Left kidney (tissue), 2 donors: ENCODE data around the gene LBR. TPM values are rescaled to one million over a fixed set of nuclear protein-coding genes. Genes with fewer than 3 reads are reported as not detected.
"Not testable (repeated sequence)": the region's sequence is repeated elsewhere in the genome, so short reads cannot be mapped to it uniquely, and the experiment has no call there.

ENCODE experiments used
- DNase-seq: peaks from one replicate; pipeline ENCODE4 v3.0.0-alpha.2; 2013
- polyA plus RNA-seq: library from polyadenylated mRNA; unstranded; fragments of 120-200 nt; gene quantifications from one replicate; pipeline ENCODE4 v1.2.1, GENCODE V29; 2013; ENCODE audit not compliant: insufficient read length

The LBR gene
- polyA plus RNA-seq, 1 donor = 117 TPM

DNA sequence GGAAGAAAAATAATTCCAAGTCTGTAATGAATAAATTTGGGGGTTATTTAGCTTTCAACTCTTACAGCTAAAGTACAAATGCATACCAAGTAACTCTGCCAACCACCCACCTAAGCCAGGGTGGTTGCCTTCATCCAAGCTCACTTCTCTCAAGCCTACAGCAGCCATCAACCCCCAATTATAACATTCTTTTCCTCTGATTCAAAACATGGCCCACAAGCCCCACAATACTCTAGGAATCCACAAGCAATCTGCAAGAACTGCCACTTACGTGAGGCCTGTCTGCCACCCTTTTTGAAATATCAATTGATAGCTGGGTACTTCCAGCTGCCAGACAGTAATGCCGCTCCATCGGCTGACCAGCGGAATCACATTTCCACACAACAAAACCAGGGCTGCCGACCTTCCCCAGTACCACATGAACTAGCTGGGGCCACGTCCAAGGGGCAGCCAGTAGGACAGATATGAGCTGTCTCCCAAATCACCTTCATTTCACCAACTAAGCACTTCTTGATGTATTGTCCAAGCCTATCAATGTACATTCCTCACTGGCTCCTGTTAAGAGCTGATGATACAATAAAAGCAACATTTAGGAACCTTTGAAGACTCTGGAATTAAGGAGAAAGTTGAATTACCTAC lies 3.2 kb downstream of the LBR start:
- DNase-seq = no peak

DNA sequence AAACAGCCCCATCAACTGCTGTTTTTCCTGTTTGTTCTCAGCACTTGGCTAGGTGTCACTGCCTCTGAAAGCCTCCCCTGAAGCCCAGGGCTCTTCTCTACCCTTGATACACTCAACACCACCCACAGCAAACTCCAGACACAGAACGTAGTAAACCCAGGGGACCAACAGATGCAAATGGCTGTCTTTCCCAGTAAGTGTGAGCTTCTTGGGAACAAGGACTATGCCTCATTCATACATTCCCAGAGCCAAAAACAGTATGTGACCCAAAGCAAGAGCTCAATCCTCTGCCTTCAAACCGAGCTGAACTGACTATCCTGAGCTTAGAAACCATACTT lies 4.4 kb downstream of the LBR start:
- no peak for DNase-seq

DNA sequence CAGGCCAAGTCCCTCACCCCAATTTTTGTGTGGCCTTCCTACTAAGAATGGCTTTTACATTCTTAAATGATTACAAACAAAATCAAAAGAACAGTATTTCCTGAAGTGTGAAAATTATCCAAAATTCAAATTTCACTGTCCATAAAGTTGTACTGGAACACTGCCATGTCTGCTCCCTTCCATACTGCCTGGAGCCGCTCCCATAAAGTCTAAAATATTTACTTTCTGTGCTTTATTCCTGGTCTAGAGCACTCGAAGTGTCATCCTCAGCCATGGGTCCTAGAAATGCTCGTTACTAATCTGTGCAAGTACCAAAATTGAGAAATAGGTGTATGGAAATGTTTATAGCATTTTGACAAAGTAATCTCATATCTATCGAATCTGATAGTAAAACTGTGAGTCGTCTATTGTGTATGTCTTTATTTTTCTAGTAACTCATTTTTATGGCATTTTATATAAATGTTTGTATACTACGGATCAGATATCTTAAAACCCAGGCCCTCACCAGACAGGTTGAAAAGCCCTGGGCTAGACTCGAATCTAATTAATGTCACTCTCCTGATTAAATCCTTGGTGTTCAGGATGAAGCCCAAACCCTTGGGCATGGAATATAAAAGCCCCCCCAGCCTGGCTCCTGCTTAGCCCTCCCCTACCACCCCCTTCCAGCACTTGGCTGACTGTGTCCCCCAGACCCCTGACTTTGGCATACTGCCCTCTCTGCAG lies 4.9 kb downstream of the LBR start:
- no peak for DNase-seq

DNA sequence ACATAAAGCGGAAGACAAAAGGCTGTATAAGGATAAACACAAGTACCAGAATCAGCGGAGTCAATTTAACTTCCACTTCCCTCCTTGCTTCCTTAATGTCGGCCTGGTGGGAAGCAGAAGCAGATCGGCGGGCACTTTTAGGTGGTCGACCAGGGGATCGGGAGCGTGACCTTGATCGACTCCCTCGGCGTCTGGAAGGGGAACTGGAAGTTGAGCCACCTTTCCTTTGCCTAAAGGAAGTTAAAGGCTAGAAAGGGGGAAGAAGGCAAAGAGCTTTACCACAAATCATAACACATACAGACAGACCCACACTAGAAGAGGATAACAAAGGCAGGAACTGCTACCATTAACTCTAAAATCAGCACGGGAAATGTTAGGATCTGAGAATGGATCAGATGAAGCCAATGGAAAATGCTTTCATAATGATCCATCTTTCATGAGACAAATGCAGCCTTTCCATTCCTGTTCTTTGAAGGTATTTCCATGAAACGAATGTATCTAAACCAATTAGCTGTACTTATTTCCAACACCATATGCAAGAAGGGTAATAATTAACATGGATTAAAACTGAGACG lies 5.7 kb downstream of the LBR start:
- DNase-seq = no peak

DNA sequence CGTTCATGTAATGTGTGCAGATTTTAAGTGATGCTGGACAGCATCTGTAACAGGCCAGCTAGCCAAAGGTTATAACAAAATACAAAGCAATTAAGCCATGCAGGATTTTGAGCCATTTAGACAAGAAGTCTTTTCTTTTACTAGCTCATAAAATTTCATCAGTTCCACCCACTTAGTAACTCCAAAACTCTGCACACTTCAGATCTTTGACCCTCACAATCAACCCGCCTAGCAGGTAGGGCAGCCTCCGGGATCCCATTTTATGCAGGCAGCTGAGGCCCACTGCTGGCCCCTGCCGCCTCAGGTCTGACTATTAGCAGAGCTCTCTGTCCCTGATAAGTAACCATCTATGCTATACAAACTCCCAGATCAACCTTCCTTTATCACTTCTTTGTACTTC lies 9.2 kb downstream of the LBR start:
- DNase-seq = no peak

DNA sequence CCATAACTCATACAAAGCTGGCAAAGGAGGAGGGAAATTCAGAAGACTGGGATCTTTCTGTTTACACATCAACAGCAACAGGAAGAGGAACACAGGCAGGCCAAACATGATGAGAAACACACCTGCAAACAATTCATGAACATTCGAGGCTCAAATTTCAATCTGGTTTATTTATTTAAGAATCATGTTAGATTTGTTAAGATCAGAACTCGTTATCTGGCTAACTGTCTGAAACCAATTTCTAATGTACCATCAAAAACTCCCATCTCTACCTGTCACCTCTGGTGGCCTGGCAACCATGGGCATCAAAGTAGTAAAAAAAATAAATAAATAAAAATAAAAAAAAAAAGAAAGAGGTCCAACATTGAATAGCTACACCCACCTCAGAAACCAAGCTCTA lies 9.8 kb downstream of the LBR start:
- DNase-seq = no peak

DNA sequence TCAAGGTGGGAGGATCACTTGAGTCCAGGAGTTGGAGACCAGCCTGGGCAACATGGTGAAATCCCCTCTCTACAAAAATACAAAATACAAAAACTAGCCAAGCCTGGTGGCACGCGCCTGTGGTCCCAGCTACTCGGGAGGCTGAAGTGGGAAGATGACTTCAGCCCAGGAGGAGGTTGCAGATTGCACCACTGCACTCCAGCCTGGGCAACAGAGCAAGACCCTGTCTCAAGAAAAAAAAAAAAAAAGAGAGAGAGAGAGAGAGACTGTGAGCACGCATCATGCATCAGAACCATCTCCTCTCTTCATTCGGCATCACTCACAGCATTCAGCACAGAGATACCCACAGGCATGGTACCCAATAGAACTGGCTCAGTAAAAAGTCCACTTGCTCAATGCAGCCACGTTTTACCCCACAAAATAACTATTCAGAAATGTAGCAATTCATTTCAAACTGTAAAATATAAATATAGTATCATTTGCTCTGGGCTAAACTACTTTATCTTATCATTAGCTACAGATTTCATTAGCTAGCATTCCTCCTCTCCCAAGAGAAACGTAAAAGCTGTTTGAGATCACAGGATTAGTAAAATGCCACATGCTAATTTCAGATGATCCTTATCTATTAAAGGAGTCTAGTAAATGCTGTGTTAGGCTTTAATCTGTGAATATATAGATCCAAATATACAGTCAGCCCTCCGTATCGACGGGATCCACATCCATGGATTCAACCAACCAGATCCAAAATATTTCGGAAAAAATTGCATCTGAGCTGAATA lies 11.7 kb downstream of the LBR start:
- DNase-seq = no peak

DNA sequence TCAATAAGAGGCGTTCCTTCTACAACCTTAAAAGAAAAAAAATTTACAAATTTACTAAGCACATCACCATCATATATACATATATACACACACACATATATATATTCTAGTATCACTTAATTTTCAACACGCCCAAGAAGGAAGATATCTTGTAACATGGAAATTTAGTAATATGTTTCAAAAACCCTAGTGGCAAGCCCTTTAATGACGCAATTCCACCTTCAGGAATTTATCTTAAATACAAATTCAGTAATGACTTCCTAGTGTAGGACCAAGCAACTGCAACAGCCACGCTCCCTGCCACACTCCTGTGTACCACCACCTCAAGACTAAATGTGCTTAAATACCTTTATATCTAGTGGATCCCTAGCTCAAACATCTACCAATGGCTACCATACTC lies 12.5 kb downstream of the LBR start:
- no peak for DNase-seq

DNA sequence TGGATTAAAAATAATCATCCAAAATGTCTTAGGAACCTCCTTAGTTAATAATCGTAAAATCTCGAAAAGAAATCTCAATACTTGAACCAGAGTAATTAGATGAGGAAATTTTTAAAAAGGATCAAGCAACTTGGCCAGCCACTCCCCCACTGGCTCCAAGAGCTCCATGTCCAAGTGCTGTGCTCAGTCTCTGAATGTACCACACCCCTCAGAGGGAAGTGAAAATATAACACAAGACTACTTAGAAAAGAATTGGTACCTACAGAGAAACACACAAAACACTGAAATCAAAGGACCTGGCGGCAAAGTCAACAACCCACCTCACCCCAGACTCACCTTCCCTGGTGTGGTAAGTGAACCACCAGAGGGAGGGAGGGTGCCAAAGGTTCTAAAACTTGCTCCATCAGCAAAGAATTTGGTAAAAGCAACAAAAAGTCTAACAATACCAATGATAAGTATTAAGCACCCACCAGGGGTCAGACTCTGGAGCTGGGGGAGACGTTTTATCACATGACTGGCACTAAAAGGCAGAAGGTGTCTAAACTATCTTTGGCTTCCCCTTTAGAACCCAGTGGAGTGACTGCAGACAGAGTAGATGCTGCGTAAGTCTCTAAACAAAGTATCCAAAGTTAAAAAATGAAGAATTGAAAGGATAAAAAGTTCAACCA lies 14.0 kb downstream of the LBR start:
- no peak for DNase-seq

DNA sequence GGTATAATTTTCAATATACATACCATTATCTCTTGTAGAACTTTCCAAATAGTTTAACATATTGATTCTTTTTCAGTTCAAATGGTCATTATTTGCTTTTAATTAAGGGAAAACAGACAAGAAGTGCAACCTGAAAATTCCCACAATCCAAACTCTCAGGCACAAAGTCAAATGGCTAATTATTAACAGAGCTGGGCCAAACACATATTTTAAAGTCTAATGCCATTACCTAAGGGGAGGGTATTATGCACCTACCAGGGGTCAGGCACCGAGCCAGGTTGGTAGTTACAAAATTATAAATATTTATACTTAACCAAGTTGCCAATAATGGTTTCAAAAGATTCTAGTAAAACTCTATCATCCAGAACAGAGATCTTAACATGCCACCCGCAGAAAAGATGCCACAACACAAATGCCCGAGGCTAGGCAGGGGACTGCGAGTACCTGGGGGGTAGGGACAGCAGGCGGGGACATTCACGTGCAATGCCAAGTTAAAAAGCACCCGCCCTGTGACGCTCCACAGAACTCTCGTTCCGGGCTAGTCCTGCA lies 15.0 kb downstream of the LBR start:
- peak; percentile 54 for DNase-seq

DNA sequence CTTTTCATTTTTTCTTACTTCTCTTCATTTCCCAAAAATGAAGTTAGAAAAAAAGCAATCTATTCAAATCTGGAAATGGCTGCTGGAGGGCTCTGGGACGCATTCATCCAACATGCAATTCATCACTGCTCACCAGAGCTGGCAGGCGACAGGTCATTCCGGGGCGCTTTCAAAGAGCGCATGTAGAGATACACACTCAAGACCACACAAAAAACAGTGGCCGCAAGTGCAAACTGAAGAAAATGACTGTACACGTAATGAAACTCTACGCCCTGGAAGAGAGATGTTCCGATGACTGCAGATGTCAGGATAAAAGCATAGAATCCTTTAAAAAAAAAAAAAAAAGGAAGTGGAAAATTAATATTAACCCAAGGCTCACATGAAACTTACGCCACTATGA lies 15.5 kb downstream of the LBR start:
- no peak for DNase-seq

DNA sequence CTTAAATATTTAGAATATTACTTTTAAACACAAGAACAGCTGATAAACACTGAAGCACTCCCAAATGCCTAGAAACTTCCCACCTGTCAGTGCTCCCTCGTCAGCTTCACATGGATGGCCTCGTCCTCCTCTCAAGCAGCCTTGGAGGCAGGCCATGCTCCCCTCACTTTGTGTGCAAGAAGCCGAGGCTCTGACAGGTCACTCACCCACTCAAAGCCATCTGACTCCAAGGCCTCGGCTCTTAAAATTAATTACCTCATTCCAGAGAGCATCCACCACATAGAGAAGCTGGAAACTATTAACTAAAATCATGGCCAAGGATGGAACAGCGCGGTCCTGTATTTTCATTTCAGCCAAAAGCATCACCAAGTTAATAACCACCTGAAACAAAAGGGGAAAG lies 17.8 kb downstream of the LBR start:
- DNase-seq = no peak

DNA sequence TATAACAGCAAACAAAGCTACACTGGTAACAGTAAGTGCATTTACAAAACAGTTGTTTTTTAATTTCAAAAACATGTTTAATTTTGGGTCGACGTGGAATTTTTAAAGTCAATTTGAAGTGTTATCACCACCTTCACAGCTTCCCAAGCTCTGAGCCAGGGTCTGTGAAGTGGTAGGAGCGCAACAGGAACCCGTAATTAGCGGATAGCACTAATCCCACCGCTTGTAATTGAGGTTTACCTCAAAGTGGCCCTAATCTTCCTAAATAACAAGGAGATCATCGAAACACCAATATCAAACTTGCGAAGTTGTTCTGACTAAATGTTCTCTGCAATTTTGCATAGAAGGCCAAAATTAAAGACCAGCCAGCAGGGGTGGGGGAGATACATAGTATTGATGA lies 18.8 kb downstream of the LBR start:
- DNase-seq = no peak

DNA sequence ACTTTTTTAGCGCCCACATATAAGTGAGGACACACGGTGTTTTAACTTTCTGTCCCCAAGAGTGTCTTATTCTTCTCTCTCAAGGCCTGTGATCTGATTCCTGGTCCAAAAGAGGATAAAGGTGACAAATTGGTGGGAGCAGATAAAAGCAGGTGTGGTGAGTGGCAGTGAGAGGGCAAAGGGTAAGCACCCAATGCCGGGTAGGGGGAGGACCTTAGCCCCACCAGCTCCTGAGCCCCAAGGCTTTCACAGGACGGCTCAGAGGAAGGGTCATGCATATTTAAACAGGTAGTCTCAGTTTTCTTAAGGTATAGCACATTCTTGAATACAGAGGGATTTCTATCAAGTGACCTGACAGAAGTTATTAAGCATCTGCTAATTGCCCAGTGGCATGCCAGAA lies 19.6 kb downstream of the LBR start:
- DNase-seq = no peak

DNA sequence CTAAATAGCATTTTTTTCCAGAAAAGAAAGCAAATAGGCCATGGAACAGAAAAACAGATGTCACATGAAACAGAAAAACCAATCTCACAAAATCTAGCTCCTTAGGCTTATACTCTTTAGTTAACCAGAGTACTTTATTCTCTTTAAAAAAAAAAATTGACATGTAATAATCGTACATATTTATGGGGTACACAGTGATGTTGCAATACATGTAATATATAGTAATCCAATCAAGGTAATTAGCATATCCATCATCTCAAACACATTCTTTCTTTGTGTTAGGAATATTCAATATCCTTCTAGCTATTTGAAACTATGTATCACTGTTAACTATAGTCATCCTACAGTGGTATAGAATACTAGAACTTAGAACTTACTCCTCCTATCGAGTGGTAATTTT lies 20.1 kb downstream of the LBR start:
- DNase-seq = no peak

DNA sequence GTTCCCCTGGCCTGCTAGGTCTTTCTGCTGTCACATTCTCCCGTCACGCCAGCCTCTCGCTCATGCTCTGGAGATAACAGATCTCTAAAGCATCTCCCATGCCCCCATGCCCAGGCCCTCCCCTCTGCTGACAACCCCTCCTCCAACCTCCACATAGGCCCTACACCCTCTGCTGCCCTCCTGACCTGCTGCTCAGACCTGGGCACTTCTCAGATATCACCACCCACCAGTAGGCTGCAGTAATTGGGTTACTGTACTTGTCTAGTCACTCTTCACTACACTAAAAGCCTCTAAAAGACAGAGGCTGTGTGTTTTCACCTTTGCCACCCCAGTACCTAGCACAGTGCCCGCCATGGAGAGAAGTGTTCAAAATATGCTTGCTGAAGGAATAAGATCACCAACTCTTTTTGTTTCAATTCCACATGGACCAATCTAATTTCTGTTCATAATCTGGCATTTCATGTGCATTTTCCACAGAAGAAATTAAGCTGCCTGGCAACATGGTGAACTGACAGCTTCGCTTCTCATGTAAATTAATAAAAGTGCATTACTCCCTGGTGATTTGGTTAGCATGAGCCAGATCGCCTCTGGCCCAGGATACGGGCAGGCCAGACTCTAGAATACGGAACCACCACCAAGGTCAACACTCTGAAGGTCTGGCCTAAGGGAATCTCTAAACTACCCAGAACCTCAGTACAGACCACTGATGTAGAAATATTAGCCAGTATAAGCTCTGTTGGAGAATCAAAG lies 20.7 kb downstream of the LBR start:
- no peak for DNase-seq

DNA sequence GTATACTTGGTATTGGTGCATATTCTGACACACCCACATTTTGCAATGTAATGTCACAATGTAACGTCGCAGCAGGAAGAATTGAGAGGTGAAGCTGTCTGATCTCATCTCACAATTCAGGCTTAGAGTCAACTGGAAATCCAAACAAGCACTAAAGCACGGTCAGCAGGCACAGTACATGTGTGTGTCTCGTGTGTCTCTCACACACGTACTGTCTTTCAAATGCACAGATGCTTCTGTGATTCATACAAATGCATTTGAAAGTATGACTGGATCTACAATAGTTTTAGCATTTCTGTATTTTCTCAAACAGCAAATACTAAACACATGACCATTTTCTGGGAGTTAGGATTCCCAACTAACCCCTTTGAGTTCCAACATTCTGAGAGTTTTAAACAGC lies 26.9 kb downstream of the LBR start:
- DNase-seq = no peak

DNA sequence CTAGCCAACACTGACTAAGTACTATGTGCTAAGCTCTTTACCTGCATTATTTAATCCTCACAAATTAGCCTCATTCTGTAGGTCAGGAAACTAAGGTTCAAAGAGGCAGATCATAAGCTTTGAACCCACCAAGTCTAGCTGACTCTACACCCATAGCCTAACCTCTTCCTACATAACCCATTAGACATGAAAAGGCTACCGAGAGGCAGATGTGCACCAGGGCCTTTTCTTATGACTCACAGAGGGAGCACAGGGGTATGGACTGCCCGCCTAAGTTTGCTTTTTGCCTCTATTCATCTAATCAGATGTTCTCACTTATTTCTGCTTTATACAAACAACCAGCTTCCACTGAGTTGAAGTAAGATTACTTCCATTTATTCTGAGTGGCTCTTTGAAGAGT lies 31.5 kb downstream of the LBR start:
- DNase-seq = no peak

DNA sequence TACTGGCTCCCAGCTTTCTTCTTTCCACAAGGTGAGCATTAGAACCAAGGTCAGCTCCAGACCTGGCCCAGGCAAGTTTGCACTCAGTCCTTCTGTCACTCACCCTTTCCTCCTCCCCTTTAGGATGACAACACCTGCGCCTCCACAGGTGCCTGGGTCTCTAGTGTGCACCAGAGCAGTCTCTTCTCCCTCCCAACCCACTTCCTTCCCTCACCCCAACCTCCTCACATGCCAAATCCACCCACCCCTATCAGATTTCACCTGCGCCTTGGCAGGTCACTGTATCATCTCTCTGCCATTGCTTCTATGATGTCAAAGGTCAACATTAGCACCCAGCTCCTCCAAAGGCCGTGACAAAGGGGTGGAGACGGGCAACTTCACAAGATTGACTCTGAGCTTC lies 38.0 kb downstream of the LBR start:
- no peak for DNase-seq

DNA sequence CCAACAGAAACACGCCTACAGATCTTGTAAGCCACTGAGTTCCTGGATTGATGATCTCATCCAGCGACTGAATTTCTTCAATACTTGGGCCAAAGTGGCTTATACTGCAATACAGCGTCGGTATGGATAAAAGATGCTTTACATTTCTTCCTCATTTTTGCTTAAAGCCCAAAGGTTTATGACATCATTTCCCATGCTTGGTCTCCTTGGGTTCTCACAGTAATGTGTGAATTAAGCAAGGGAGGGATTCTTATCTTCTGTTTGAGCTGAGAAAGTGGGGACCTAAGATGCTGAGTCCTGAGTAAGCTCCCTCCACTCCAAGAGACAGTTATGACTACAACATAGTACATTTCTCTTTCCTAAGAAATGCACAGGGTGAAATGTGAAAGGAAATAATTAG lies 39.5 kb downstream of the LBR start:
- no peak for DNase-seq

DNA sequence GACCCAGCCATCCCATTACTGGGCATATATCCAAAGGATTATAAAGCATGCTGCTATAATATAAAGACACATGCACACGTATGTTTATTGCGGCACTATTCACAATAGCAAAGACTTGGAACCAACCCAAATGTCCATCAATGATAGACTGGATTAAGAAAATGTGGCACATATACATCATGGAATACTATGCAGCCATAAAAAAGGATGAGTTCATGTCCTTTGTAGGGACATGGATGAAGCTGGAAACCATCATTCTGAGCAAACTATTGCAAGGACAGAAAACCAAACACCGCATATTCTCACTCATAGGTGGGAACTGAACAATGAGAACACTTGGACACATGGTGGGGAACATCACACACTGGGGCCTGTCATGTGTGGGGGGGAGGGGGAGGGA lies 41.0 kb downstream of the LBR start:
- DNase-seq = not testable (repeated sequence)

DNA sequence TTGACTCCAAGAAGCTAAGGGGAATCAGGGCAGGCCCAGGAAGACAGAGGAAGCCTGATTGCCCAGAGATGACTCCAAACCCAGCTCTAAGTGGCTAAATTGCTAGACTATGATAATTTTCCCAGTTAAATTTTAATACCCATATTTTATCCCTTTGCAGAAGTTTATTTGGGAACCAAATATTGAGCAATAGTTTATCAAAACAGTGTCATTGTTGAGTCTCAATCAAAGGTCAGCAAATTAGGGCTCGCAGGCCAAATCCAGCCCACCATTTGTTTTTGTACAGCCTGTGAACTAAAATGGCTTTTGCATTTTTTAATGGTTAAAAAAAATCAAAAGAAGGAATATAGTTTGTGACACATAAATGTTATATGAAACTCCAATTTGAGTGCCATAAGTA lies 47.1 kb downstream of the LBR start:
- DNase-seq = no peak
